ENCODE measurements around the gene TSPEAR.

Gene TSPEAR

DNA sequence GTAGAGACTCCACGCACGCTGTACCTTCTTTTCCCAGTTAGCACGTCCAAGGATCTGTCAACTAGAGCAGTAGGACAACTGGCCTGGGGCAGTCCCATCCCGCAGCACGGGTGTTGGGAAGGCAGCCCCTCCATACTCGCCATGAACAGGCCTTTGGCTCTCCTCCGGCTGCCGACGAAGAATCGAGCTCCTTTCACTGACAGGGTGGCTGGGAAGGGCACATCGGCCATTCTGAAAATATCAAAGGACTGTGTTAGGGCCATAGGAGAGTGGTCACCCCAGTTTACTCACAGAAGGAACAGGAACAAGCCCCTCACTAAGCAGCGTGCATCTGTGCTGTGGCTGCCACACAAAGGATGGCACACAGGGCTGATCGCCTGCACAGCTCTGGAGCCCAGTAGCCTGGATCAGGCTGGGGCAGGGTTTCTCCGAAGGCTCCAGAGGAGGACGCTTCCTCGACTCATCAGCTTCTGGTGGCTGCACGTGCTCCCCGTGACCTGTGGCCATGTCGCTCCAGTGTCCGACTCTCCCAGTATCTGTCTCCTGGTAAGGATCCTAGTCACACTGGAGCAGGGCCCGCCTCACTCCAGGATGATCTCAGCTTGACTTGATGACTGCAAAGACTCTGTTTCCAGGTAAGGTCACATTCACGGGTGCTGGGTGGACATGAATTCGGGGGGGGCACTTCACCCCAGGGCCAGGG lies 180.3 kb downstream of the TSPEAR start:
- Histone ChIP-seq H3K4me1 (no peaks in the 10 kb centered on the region), H3K36me3 (no peaks in the 10 kb centered on the region), H3K27me3 (peaks cover 0 to 28% of the 10 kb centered on the region in 2 donors), H3K9me3 (no peaks in the 10 kb centered on the region), H3K27ac (no peak overlapping the region), H3K4me3 (no peak overlapping the region)
- DNase-seq = peak; percentile 6 to 48
- intact Hi-C loops (cut with DNase I; ENCODE audit: low total_unique reads) = no loop called here
- TF ChIP-seq, protein P1, sequence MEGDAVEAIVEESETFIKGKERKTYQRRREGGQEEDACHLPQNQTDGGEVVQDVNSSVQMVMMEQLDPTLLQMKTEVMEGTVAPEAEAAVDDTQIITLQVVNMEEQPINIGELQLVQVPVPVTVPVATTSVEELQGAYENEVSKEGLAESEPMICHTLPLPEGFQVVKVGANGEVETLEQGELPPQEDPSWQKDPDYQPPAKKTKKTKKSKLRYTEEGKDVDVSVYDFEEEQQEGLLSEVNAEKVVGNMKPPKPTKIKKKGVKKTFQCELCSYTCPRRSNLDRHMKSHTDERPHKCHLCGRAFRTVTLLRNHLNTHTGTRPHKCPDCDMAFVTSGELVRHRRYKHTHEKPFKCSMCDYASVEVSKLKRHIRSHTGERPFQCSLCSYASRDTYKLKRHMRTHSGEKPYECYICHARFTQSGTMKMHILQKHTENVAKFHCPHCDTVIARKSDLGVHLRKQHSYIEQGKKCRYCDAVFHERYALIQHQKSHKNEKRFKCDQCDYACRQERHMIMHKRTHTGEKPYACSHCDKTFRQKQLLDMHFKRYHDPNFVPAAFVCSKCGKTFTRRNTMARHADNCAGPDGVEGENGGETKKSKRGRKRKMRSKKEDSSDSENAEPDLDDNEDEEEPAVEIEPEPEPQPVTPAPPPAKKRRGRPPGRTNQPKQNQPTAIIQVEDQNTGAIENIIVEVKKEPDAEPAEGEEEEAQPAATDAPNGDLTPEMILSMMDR (IDR thresholded peaks at IDR 0.05) = no peak

DNA sequence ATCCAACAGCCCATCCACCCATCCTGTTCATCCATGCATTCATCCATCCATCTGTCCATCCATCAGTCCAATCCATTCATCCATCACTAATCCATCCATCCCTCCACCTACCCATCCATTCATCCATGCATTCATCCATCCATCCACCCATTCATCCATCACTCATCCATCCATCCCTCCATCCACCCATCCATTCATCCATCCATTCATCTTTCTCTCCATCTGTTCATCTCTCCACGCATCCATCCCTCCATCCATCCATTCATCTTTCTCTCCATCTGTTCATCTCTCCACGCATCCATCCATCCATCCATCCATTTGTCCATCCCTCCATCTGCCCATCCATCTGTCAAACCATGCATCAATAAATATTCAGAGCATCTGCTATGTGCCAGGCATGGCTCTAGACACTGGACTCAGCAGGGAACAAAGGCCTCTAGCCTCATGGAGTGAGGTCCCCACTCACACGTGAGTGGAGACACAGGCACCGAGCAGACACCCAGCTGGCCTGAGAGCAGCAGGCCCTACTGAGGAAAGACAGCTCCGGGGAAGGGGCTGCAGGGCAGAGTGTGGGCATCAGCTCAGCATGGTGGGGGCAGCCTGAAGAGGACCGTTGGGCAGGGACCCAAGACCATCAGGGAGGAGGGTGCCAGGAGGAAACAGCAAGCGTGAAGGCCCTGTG lies 181.0 kb downstream of the TSPEAR start:
- no peaks in the 10 kb centered on the region for H3K4me1 ChIP-seq

DNA sequence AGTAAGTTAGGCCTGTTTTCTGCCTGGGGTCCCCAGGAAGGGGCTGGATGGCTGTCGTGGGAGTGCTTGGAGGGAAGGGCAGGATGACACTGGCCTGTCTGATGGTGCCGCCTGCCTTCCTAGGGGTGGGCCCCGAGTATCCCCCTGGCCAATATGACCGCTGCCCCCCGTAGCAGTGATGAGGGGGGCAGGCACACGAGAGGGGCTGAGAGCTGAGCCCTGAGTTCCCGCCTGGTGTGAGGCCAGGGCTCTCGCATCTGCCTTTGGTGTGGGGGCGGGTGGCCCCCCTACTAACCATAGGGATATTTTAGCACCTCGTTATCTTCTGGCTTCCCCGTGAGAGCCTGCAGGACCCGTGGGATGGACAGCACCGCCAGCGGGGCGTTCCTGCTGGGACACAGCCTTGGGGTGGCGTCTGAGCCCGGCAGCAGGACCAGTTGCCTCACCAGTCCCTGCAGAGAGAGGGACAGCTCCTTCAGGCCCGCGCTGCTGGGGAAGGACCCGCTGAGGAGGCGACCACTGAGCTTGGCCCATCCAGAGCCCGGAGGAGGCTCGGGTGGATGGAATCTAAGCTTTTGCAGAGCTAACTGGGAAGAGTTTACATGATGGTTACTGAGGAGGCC lies 181.8 kb downstream of the TSPEAR start:
- Histone ChIP-seq H3K4me1 (no peaks in the 10 kb centered on the region), H3K27ac (no peak overlapping the region), H3K27me3 (peaks cover 0 to 28% of the 10 kb centered on the region in 2 donors), H3K4me3 (no peak overlapping the region), H3K36me3 (no peaks in the 10 kb centered on the region), H3K9me3 (no peaks in the 10 kb centered on the region)
- TF ChIP-seq, protein P1 (IDR thresholded peaks at IDR 0.05) = no peak
- DNase-seq = peak; percentile 2 to 57
- intact Hi-C loops (cut with DNase I; ENCODE audit: low total_unique reads) = no loop called here

More for the DNA sequence above, 181.0 kb downstream of the TSPEAR start:
- H3K27ac ChIP-seq = no peak overlapping the region
- peaks cover 0 to 28% of the 10 kb centered on the region in 2 donors for H3K27me3 ChIP-seq
- intact Hi-C loops (cut with DNase I; ENCODE audit: low total_unique reads) = no loop called here
- H3K4me3 ChIP-seq = no peak overlapping the region
- peak in 1 of 2 donors; percentile 10 for DNase-seq
- TF ChIP-seq, protein P1 (IDR thresholded peaks at IDR 0.05) = no peak
- no peaks in the 10 kb centered on the region for H3K9me3 ChIP-seq
- no peaks in the 10 kb centered on the region for H3K36me3 ChIP-seq

DNA sequence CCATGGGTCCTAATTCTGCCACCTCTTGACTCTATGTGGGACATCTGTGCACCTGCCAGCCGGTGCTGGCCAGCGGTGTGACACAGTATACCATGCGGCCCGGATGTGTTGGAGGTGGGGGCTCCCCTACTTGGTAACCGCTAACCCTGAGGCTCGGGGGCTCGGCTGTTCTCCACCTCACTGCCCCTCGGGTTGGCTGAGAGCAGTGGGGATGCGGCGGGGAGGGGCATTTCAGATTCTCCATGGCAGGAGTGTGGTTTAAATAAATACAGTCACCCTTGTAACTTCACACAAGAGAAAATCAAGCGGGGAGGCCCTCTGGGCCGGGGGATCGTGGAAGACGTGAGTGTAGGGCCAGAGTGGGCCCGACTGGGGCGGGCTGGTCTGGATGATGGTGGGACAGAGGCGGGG lies 182.4 kb downstream of the TSPEAR start:
- TF ChIP-seq, protein P1 (IDR thresholded peaks at IDR 0.05) = no peak
- H3K27me3 ChIP-seq = peaks cover 0 to 28% of the 10 kb centered on the region in 2 donors
- no peak overlapping the region for H3K27ac ChIP-seq
- no peak overlapping the region for H3K4me3 ChIP-seq
- peak in 1 of 2 donors; percentile 11 for DNase-seq
- H3K4me1 ChIP-seq = no peaks in the 10 kb centered on the region
- H3K9me3 ChIP-seq = no peaks in the 10 kb centered on the region
- H3K36me3 ChIP-seq = no peaks in the 10 kb centered on the region
- intact Hi-C loops (cut with DNase I; ENCODE audit: low total_unique reads) = no loop called here

GRCh38 chr21:44528634-44528995 lies 182.8 kb downstream of the TSPEAR start:
- Histone ChIP-seq H3K4me1 (no peaks in the 10 kb centered on the region), H3K9me3 (no peaks in the 10 kb centered on the region), H3K36me3 (no peaks in the 10 kb centered on the region), H3K27me3 (peaks cover 0 to 27% of the 10 kb centered on the region in 2 donors), H3K27ac (no peak overlapping the region), H3K4me3 (no peak overlapping the region)
- TF ChIP-seq, protein P1 (IDR thresholded peaks at IDR 0.05) = no peak
- intact Hi-C loops (cut with DNase I; ENCODE audit: low total_unique reads) = no loop called here
- peak; percentile 2 to 16 for DNase-seq

Data from tibial artery (tissue), 4 donors.